ENCODE results near the gene SFSWAP.

DNA sequence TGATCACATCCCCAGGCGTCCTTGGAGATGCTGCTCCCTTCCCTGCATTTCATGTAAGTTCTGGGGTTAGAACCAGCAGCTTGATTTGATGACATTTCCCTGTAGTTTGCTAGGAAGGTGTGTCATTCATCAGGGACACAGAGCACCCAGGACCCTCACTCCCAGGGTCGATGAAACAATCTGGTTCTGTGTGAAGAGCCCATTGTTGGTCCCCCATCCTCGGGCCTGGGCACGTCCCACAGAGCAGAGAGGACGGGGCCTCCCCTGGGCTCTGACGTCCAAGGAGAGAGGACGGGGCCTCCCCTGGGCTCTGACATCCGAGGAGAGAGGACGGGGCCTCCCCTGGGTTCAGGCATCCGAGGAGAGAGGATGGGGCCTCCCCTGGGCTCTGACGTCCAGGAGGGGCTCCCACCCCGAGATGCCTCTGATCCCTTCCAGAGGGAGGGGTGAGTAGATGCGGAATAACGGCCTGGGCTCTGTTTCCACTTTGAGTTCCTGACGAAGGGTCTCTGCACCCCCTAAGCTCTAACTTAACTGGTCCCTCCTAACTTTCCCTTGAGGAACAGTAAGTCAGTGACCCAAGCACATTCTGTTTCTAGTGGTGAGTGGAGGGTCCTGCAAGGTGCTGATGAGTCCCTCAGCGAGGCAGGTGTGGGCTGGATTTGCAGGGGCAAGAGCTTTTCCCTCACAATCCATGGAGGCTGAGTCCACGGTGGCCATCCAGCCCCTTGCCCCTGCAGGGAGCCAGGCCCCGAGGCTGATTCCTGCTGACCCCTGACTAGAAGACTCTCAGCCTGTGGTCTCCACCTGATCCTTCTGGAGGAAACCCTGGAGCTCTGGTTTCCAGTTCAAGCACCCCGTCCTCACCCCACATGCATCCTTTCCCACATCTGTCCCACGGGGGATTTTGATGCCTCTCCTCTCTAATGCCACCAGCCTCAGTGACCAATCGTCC lies 35.5 kb upstream of the SFSWAP start:
- TF ChIP-seq TAF1 (IDR thresholded peaks at IDR 0.05; ENCODE audit: borderline replicate concordance, insufficient read depth, low read length) (no peak), FOXP2 (optimal IDR thresholded peaks at IDR 0.05; ENCODE audit: borderline replicate concordance, extremely low read depth, extremely low read length, insufficient read depth) (no peak), POLR2AphosphoS5 (IDR thresholded peaks at IDR 0.05; ENCODE audit: low read depth, low read length) (no peak), SIN3A (IDR thresholded peaks at IDR 0.05; ENCODE audit: borderline replicate concordance, insufficient read depth, low read length) (no peak)
- TF ChIP-seq, protein P1, sequence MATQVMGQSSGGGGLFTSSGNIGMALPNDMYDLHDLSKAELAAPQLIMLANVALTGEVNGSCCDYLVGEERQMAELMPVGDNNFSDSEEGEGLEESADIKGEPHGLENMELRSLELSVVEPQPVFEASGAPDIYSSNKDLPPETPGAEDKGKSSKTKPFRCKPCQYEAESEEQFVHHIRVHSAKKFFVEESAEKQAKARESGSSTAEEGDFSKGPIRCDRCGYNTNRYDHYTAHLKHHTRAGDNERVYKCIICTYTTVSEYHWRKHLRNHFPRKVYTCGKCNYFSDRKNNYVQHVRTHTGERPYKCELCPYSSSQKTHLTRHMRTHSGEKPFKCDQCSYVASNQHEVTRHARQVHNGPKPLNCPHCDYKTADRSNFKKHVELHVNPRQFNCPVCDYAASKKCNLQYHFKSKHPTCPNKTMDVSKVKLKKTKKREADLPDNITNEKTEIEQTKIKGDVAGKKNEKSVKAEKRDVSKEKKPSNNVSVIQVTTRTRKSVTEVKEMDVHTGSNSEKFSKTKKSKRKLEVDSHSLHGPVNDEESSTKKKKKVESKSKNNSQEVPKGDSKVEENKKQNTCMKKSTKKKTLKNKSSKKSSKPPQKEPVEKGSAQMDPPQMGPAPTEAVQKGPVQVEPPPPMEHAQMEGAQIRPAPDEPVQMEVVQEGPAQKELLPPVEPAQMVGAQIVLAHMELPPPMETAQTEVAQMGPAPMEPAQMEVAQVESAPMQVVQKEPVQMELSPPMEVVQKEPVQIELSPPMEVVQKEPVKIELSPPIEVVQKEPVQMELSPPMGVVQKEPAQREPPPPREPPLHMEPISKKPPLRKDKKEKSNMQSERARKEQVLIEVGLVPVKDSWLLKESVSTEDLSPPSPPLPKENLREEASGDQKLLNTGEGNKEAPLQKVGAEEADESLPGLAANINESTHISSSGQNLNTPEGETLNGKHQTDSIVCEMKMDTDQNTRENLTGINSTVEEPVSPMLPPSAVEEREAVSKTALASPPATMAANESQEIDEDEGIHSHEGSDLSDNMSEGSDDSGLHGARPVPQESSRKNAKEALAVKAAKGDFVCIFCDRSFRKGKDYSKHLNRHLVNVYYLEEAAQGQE (IDR thresholded peaks at IDR 0.05; ENCODE audit: insufficient read depth in 1 of 2, low read depth in 2 of 2, low read length in 2 of 2) = no peak
